Skin of body (tissue), 2 donors: ENCODE data around the gene CERS1. TPM values are rescaled to one million over a fixed set of nuclear protein-coding genes. Genes with fewer than 3 reads are reported as not detected.
A peak's percentile ranks its signal among the peaks of the same experiment; 100 is the strongest.

ENCODE experiments used
- DNase-seq: peaks from one replicate; lab custom pipeline; 2025; lab: John Stamatoyannopoulos, UW
- total RNA-seq: library from RNA; depleted of rRNA; stranded (reverse); fragments of >200 nt; gene quantifications from one replicate; pipeline ENCODE4 v1.2.3, GENCODE V29; 2014

The CERS1 gene
- total RNA-seq, 1 donor from 2014 or later, result 2.5 TPM

DNA sequence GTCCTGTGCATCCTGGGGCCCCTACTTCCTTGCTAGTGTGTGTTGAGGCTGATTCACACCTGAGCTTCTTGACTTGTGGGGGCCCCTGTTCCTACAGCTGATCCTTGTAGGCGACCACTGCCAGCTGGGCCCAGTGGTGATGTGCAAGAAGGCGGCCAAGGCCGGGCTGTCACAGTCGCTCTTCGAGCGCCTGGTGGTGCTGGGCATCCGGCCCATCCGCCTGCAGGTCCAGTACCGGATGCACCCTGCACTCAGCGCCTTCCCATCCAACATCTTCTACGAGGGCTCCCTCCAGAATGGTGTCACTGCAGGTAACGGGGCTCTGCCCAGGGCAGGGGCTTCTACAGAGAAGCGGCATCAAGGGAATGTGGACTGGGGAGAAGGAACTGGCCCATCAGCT lies 38.7 kb downstream of the CERS1 start:
- no peak for DNase-seq

DNA sequence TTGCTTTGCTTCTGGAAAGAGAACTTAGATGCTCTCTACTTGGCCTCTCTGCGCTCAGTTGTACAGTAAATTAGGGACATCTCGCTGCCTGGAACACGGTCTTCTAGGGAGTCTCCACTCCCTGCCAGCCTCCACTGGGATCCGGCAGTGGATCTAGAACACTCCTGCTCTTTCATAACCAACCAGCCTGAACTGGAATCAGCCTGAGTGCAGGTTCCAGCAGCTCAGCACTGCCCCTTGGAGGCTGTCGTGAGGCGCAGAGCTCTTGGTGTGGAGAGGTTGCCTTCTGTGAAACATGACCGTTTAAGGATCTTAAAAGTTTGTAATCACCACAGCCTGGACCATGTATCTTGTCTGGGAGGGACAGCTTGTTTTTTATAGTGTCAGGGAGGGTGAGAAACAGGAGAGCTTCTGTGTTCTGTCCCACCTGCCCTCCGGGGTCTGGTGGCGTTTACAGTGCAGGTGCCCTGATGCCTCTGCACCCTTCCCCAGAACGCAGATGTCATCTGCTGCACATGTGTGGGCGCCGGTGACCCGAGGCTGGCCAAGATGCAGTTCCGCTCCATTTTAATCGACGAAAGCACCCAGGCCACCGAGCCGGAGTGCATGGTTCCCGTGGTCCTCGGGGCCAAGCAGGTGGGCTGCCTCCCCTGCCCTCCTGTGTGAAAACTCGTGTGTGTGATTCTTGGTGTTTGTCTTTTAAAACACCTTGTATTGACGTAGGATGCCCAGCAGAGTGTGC lies 39.4 kb downstream of the CERS1 start:
- DNase-seq, result no peak

DNA sequence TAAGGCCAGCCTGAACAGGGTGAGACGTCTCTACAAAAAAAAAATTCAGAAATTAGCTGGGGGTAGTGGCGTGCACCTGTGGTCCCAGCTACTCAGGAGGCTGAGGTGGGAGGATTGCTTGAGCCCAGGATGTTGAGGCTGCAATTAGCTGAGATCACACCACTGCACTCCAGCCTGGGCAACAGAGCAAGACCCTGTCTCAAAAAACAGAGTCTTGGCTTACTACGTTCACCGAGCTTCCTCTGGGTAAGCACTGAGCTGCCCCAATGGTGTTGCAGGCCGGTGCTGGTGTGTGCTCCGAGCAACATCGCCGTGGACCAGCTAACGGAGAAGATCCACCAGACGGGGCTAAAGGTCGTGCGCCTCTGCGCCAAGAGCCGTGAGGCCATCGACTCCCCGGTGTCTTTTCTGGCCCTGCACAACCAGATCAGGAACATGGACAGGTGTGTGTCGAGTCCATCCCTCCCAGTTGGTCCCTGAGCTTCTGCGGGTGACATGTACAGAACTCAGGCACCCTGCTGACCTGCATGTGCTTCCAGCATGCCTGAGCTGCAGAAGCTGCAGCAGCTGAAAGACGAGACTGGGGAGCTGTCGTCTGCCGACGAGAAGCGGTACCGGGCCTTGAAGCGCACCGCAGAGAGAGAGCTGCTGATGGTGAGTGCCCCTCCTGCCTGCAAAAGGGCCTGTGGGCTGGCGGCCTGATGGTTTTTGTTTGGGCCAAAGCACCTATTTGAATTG lies 40.1 kb downstream of the CERS1 start:
- DNase-seq, result no peak

DNA sequence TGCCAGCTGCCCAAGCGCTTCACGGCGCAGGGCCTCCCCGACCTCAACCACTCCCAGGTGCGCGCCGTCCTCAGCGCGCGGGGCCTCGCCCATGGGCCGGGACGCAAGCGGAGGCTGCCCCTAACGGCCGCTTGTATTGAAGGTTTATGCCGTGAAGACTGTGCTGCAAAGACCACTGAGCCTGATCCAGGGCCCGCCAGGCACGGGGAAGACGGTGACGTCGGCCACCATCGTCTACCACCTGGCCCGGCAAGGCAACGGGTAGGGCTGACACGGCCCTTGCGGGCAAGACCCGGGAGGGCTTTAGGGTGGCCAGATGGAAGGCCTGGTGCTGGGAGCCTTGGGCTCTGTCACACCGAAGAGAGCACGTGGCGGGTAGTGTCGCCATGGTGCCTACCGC lies 41.0 kb downstream of the CERS1 start:
- no peak for DNase-seq

DNA sequence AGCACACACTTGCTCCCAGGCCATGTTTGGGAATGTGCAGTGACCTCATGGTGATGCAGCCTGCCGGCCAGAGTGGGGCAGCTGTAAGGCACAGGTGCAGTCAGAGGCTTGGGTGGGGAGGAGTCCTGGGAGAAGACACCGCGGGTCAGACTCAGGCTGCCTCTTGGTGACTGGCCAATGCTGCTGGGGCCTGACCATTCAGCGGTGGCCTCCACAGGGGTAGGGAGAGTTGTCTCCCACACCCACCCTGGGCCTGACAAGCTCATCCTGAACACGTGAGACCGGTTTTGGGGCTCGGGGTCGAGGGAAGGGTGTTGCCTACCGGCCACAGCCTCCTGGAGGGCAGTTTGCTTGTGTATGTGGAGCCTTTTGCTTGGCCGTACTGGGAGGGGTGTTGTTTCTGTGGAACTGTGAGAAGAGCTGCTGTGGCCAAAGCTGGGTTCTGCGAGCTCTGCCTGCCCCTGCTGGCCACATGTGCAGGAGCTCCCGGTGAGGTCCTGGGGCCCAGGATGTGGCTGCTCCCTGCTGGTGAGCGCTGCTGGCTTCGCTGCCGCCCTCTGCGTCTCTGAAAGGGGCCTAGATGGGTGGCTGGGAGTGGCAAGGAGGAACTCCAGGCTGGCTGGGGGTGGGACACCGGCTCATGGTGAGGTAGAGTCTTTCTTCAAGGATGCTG lies 42.1 kb downstream of the CERS1 start:
- no peak for DNase-seq

DNA sequence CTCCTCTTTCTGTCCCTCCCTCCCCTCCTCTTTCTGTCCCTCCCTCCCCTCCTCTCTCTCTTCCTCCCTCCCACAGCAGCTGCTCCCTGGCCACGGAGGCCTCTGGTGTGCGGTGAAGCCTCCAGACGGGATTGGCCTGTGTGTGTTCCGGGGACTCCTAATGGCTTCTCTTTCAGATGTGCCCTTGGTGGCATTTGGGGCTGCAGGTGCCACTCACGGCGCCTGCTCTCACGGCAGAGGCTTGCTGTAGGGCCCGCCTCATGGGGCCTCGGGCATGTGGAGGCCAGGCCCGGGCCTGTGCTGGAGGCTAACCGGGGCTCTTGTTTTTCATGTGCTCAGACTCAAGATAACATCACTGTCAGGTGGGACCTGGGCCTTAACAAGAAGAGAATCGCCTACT lies 43.3 kb downstream of the CERS1 start:
- no peak for DNase-seq

DNA sequence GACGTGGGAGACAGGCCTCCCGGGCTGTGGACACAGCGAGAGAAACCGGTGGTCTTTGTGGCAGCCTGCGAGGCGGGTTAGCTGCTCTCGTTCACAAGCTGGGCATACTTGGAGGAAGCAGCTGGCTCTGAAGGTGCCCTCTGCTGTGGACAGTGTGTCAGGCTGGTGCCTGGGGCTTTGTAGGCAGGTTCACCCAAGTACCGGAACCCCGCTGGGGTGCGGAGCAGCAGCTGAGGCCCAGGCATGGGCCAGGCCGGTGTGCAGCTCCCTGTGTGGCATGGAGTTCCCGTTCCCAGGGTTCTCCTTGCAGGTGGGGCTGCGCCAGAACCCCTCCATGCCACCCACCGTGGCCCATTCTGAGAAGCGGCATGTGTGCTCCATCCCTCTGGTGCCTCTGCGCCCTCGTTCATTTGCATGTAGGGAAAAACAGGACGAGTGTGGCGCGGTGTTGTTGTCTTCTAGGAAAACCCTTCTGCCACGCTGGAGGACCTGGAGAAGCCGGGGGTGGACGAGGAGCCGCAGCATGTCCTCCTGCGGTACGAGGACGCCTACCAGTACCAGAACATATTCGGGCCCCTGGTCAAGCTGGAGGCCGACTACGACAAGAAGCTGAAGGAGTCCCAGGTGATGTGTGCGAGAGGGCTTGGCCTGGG lies 44.2 kb downstream of the CERS1 start:
- no peak for DNase-seq

DNA sequence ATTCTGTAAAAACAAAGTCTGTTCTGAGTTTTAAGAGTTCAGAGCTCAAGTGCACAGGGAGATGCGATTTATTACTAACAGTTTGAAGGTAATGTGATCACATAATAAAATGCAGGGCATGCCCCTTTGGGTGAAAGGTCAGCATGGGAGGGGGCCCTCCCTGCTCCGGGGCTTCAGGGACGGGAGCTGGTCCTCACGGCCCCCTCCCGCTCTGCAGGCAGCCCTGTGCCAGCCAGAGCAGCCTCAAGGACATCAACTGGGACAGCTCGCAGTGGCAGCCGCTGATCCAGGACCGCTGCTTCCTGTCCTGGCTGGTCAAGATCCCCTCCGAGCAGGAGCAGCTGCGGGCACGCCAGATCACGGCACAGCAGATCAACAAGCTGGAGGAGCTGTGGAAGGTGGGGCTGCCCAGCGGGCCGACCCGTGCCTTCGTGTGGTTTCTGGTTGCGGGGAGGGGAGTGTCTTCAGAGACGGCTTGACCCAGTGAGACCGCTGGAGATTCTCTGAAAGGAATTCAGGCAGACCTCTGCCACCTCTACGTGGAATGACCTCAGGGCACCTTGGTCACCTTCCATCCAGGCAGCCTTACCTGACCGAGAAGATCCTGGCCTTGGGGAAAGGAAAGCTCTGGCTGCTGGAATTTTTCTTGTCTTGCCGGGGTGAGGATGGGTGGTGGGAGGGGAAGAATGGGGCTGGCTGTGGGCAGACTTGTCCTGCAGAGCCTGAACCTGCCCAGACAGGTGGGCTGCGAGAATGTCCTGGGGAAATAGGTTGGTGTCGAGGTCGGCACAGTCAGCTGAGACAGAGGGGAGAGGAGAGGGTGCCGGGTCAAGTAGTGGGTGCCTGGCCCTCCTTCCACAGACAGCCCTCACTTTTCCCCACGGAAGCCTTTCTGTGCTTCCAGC lies 45.2 kb downstream of the CERS1 start:
- no peak for DNase-seq

DNA sequence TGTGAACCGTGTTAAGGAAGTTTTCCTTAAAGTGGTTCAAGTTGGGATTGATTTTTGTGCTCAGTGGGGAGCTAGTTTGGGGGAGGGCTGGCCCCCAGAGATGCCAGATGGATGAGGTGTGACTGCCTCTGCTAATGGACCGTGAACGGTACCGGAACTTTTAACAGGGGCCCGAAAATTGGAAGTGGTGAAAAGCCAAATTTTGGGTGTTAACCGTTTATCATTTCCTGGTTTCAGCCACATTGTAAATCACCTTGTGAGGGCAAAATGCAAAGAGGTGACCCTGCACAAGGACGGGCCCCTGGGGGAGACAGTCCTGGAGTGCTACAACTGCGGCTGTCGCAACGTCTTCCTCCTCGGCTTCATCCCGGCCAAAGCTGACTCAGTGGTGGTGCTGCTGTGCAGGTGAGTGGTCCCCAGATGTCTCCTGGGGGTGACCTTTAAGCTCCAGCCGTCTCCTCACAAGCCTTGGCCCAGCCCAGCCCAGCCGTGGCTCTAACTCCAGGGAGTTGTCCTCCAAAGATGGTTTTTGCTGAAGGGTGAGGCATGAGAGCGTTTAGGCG lies 46.0 kb downstream of the CERS1 start:
- DNase-seq, result no peak

DNA sequence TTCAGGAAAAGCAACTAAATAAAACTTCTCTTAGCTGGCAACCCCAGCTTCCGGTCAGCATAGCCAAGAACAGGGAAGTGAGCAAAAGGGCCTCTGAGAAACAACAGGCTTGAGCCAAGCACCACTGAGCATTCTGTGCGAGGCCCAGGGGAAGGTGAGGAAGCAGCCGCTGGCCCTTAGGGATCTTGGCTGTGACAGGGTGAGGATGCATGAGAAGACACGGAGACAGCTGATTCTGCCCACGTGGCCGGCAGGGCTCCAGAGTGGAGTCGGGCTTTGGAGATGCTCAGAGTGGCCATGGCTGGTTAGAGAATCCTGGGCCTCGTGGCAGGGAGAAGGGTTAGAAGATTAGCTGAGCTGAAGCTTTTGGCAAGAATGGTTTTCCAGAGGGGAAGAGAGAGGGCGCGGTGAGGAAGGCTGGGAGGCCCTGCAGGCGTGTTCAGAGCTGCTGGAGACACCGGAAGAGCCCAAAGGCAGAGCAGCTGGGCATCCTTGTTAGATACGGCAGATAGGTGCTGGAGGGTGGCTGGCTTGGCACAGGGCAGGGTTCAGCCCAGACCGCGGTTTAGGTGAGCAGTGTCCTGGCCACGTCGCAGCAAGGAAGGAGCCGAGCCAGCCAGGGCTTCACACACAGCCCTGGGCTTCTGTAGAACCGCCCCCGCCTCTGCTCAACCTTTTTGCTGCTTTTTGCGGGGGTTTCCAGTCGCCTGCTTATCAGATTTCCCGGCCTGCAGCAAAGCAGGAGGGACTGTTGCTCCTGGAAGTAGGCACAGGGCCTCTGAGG lies 46.9 kb downstream of the CERS1 start:
- DNase-seq, result peak; percentile 58

DNA sequence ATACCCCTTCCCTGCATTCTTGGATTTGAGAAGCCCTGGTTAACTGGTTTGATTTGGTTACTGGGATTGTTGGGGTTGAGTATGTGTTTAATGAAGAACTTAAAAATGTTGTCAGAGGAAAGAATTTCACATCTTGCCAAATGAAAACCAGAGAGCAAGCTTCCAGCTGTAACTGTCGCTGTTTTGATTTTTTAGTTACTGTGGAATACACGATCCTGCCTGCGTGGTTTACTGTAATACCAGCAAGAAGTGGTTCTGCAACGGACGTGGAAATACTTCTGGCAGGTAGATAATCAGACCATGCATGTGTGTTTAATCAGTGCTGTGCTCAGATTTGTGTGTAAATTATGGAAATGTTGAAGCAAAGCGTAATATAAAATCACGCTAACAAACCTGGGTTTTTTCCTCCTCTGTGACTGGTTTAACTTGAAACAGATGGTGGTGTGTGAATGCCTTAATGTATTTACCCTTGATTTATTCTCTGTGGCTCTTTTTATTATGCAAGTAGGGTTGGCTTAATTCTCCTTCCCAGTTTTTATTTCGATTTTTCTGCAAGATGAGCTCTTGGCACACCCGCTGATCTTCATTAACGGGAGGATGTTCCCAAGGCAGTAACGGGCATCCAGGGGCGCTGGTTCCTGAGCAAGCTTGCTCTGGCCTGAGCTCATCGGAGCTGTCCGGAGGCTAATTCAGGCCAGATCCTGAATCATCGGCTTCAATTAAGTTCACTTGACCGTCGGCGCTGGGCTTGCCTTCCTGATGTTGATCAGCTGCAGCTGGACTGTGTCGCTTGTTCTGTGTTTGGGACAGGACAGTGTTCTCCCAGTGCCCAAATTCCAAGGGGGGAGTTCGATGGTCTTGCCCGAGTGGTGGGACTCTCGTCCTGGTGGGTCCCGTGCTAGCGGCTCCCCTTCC lies 48.2 kb downstream of the CERS1 start:
- DNase-seq, result peak; percentile 87

DNA sequence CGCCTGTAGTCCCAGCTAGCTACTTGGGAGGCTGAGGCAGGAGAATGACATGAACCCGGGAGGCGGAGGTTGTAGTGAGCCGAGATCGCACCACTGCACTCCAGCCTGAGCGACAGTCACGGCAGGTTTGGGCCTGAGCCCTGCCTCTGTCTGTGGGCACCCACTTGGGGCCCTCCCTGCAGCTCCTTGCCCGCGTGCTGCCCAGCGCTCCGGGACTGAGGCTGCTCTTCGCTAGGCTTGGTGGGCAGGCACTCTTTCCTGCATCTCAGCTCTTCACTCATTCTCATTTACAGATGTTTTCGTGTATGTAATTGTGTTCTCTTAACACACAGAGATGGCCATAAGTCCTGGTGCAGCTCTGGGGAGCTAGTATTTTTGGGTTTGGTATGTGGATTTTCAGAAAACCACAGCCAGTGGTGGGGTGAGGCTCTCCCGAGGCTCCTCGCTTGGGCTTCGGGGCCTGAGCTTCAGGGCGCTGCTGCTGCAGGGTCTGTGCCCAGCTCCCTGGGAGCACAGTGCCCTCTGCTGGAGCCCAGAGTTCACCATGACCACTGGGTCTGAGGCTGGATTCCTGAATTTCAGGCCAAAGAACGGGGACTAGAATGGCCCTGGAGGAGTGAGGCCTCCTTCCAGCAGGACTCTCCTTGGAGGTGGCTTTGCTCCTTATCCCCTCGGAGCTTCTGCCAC lies 49.0 kb downstream of the CERS1 start:
- peak; percentile 52 for DNase-seq

DNA sequence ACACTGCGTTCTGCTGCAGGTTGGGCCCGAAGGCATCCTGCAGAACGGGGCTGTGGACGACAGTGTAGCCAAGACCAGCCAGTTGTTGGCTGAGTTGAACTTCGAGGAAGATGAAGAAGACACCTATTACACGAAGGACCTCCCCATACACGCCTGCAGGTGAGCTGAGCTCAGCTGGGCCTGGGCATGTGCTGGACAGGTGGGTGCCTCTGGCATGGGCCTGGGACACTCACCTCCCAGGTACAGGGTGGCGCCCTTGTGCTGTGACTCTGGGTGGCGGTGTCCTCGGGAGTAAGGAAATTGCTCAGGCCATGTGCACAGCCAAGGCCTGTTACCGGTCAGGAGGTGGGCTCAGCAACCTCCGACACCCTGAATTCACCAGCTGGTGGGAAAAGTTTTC lies 50.0 kb downstream of the CERS1 start:
- DNase-seq, result no peak

DNA sequence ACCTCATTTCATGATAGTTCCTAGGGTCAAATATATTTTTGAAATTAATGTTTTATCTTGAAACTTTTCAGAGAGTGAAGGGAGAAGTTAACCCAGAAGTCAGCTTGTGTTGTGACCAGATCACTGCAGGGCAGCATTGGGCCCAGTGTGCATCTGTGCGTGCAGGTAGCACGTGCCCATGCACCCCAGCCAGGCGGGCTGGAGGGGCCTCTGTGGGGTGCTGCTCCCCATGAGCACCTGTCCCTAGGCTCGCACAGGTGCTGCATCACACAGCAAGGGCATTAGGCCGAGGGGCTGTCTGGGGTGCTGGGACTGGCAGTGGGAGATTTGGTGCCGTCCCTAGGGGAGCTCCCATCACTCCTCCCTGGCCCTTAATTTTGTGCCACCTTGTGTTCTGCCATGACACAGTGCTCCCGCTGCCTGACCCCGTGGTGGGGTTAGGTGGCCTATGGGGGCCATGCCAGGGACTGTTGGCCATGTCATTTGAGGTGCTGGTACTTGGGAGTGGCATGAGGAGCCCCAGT lies 51.1 kb downstream of the CERS1 start:
- DNase-seq, result no peak

DNA sequence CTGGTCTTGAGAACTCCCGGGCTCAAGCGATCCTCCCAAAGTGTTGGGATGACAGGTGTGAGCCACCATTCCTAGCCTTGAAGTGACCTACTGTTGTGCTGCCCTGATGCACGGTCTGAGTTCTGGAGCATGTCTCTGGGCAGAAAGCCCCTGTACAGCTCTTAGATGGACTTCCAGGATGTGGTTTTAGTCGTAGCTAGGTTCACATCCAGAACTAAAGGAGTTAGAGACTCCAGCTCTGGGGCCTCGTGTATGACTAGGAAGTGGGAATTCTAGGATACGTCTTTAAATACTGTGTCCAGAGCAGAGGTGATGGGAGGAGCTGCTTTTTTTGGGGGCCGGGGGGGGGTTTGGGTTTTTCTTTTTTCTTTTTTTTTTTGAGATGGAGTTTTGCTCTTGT lies 52.0 kb downstream of the CERS1 start:
- DNase-seq, result no peak

DNA sequence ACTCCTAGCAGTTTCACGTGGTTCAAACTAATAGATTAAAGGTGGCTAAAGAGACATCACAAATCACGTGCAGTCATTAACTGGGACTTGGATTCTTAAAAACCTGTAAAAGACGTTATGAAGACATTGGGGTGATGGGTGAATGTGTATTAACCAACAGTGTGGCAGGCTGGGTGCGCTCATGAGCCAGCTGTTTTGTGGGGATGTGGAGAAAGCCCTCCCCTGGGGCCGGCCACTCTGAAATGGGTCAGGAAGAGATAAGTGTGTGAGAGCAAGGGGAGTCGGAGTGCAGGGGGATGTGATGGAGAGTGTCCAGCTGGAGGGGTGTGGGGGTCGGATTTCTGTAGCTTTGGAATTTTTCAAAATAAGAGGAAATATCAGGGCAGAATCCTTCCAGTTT lies 53.8 kb downstream of the CERS1 start:
- no peak for DNase-seq

DNA sequence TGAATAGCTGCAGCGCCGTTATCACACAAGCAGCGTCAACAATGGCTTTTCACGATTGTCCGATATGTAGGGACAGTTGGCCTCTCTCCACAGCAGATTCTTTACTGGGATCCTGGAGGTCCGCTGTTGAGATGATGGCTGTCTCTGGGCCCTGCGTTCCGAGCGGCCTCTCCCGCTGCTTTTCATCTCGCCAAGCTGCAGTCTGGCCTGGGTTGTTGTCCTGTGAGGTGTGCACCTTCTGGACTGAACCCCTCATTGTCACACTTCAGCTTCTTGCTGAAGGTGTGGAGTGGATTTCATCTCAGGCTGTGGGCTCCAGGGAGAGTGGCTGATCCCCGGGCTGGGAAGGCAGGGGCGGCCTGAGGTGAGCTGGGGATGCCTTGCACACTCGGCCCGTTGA lies 54.6 kb downstream of the CERS1 start:
- no peak for DNase-seq
